GM18951 (cell line): Measurements from ENCODE around the gene DDO.

Source experiments
- POLR2A ChIP-seq: IDR thresholded peaks from 4 replicates; pipeline ENCODE4 v1.6.1; 2011; ENCODE audit warnings: mild to moderate bottlenecking; ENCODE audit not compliant: insufficient read length, insufficient read depth; ENCODE audit errors: extremely low read depth
- in situ Hi-C: fragments of 300-500 bp; cut with MboI; formaldehyde crosslinking; loops from one replicate; pipeline ENCODE4 v1.12.0; 2022; ENCODE audit warnings: low sequenced_read_pairs, mixed read lengths, inconsistent platforms; ENCODE audit not compliant: unreplicated experiment

The DDO gene

DNA sequence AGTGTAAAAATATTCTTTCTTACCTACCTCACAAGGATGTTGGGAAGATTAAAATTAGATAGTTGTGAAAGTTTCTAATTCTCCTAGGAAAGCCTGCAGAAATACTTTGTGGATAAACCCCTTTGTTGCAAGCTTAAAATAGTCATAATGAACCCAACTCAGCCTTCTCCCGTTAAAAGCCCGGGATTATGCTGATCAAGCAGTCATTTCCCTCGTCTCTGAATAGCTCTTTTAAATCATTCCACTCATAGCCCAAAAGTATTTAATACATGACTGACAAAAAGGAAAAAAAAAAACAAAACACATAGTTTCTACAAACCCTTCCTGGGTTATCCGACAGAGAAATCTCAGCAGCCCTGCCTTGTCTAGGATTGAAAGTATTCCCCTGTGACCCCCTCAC is 46.3 kb downstream of the DDO start:
- no peak for TF ChIP-seq POLR2A
- in situ Hi-C loops: no loop called here

DNA sequence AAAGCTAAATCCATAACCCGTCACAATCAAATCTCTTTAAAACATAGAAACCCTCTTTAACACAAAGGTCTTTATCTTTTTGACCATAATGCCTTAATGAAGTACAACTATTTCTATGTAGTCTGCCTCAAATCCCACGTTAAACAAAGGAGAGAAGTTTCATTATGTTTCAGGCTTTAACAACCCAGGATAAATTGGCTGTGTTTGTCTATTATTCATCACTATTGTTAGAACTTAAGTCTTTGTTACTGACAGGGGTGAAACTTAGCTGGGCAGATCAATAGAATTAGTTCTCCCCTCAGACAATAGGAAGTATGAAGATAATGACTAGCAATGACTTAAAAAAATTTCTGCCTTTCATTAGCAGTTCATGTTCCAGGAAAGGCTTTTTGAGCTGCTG is 47.1 kb downstream of the DDO start:
- TF ChIP-seq POLR2A: no peak

DNA sequence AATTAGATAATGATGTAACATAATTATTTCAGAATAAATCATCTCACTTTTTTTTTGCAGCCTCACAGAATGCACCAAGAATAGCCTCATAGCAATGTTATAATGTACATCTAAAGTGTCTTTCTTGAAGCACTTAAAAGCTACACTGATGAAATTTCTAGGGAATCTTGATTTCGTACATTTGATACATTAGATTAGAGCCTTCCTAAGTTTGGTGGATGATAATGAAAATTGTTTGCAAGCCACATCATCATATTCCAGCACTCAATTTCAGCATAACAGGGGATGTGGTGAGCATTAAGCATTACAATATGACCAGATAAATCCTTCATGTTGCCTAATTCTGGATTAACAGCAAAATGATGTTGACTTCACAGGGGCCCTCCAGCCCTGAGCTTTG is 47.5 kb downstream of the DDO start:
- TF ChIP-seq POLR2A: no peak
- in situ Hi-C loops: no loop called here

More for the DNA sequence above, 47.1 kb downstream of the DDO start:
- in situ Hi-C loops: no loop called here

DNA sequence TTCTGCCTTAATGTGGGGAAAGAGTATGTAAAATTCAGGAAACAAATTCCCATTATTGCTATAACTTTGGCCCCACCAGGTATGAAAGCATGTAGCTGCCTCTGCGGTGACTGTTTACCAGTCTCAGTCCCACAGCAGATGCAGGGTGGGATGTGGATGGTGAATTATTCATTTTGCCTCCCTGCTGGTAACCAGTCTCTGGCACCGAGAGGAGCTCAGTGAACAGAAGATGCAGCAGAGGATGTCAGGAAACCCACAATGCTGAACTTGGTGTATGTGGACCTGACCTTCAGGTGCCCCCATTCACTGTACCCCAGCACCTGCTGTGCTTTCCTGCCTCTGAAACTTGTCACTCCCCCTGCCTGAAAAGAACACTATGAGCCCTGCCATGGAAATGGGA is 48.4 kb downstream of the DDO start:
- TF ChIP-seq POLR2A: no peak
- in situ Hi-C loops: no loop called here

DNA sequence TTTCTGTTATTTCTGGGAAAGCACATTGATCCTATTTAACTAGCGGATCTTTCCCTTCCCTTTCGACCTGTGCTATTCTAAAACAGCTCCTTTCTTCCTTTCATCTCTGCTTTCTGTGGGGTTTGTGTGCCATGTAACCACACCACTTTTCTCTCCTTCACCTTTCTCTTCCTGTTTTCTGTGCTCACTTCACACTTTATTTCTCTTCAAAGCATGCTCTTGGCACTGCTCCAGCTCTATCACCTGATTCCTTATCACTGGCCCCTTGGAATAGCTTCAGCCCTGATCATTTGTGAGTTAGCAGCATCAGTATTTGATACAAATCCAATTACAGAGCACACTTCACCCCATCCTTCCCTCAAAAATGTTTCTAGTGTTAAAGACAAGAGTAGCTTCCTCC is 49.1 kb downstream of the DDO start:
- in situ Hi-C loops: no loop called here

DNA sequence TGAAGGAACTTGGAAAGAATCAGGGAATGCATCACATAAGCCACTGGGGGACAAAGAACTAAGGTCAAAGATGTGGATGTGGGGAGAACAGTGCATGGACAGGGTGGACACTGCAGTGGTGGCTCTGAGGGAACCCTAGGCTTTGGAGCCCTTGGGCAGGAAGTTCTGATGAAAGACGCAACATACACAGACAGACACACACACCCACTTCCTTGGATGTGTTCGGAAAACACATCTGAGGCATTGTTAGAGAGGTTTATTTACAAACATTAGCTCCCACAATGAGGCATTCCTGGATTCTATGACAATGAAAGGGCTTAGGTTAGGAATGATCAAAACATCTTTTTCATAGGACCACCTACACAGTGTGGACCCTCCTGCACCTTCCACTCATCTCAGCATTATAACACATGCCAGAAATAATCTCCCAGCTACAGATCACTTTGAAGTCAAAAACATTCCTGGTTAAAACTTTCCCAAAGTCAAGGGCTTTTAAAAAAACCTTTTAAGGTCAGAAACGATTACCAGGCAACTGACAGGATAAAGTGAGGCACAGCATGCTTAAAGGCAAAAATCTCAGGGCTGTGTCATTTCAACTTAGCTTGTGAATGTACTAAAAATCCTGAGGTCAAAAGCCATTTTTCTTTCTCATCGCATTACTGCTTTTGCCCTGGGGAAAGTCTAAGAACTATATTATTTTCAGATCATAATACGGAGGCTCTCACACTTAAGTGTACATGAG is 50.8 kb downstream of the DDO start:
- in situ Hi-C loops: no loop called here
- TF ChIP-seq POLR2A: no peak

More for the DNA sequence above, 49.1 kb downstream of the DDO start:
- no peak for TF ChIP-seq POLR2A

DNA sequence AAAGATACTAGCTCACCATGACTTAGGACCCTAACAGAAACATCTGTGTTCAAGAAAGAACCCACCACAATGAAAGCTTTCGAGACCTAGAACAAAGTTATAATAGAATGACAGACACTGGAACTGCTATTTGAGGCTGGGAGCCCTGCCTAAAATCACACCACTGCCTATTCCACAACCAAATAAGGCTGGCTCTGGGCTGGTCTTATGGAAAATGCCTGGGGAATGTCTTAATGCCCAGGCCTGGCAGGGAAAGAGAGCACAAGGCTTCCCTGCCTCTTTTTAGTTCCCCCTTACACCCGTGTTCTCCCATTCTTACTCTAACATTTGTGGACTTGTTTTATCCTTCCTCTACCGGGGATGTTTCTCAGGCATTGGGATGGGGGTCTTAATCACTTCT is 51.6 kb downstream of the DDO start:
- no peak for TF ChIP-seq POLR2A
- in situ Hi-C loops: no loop called here

DNA sequence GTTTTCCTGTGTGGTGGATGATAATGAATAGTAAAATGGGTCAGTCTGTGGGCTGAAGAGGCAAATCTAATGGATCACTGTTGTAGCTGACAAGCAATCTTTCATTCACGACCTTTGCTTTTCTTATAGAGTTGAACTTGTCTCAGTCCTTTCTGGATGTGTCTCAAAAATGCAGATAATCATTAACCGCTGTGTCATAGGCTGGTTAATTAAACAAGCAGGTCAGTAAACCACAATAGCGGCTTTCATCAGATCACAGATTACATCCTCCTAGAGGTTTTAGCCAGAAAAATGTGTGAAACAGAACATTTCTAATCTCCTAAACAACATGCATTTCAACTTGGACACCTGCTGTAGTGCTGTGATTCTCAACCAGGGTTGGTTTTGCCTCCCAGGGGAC is 54.7 kb downstream of the DDO start:
- no peak for TF ChIP-seq POLR2A
- in situ Hi-C loops: no loop called here

DNA sequence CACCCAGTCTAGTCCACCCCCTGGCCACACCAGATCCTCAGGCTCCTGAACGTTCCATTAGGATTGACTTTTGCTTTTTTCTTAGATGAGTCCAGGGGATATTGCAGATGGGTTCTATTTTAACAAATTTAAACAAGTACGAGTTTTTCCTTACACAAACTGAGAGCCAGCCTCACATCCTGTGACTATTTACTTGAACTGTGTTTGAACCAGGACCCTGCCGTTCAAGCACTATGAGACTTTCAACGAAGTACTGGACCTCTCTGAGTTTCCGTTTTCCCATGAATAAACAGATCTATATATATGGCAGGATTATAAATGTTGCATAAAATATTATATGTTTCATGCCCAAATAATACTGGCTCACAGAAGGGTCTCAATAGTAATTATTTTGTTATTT is 55.8 kb downstream of the DDO start:
- TF ChIP-seq POLR2A: no peak
- in situ Hi-C loops: no loop called here

DNA sequence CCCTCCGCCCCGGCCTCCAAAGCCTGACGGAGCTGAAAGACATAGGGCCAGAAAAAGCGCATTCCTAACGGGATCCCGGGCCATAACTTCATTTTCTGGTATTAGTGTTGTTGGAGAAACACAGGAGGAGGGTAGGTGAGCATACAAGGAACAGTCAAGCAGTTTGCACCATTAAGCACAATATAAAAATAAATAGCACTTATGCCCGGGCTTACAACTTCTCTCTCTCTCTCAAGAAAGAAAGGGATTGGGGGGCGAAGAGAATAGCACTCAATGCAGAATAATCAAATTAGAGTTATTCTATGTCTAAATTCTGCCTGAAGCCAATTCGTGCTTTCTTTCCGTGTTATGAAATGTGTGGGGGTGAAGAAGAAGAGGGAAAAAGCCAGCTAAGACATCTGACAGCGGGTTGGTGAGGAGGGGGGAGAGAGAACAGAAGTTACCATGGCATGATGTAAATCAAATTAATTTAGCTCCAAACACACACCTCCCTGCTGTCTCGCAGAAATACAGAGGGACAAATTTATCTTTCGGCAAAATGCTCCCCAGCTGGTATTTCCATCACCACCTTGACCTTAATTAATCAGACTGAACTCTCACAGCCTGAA is 56.7 kb downstream of the DDO start:
- in situ Hi-C loops: no loop called here
- no peak for TF ChIP-seq POLR2A

DNA sequence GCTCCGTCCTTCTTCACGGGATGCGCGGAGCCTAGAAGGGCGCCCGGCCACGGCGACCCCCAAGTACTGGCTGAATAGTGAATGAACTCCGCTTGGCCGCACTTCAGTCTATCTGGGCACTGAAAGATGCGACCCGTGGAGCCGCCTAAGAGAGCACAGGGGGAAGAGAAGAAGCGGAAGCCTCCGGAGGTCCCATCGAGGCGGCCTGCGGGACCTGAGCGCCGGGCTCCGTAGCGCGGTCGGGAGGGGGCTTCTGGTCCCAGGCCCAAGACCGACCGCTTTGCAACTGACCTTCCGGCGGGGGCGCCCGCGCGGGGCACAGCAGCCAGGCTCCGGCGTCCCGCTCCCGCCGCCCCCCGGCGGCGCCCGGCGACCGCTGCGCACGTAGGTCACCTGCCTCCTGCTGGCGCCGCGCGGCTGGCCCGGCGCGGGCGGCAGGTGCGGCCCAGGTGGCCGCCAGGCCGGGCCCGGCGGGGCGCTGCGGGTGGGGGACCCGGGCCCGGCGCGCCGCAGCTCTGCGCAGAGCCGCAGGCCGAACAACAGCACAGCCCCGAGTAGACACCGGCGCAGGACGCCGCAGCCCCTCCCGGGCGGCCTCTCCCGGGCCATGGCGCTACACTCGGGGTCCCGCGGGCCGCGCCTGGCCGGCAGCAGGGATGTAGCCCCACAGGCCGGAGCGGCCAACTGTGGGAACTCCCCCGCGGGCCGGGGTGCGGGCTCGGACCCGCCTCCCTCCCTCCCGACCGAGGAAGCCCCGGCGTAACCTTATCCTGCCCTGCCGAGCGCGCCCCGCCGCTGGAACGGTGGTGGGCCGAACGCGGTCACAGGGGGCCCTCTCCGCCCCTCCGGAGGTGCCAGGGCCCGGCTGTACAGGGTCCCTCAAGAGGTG is 57.5 kb downstream of the DDO start, which contains the start of gene METTL24:
METTL24 (minus strand) TSS at position 686 of the 889 bp plus-strand sequence; CDS start at position 609, 77 bp downstream.
- no peak for TF ChIP-seq POLR2A
- in situ Hi-C loops: no loop called here

DNA sequence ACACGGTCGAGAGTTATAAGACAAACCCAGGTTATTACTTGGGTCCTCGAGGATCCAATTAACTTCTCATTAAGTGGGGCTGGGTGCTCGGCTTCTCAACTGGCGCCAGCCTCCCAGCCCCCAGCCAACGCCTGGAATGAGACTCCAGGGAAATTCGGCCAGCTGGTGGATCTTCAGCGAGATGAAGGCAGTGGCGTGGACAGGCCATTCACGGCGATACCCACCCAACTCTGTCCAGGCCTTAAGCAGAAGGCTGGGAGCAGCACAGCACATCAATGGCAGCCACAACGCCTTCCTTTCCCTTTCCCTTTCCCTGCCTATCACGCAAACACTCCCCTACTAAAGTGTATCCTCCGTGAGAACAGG is 58.1 kb downstream of the DDO start:
- no peak for TF ChIP-seq POLR2A
- in situ Hi-C loops: no loop called here

DNA sequence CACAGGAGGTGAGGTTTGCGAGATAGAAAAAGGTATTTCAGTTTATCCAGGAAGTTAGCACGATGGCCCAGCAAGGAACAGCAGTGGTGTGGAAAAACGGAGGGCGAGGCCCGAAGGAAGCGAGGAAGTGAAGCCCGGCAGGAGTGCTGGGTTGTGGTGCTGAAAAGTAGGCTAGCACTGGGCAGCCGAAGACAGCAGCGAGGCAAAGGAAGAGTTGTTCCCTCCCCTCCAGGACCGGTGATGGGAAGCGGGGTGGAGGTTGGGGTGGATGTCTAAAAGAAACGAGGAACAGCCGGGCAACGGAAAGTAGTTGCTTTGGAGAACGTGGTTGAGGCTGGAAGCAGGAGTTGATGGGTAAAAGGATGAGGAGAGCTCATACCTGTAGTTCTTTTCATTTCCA is 58.6 kb downstream of the DDO start:
- no peak for TF ChIP-seq POLR2A
- in situ Hi-C loops: no loop called here

DNA sequence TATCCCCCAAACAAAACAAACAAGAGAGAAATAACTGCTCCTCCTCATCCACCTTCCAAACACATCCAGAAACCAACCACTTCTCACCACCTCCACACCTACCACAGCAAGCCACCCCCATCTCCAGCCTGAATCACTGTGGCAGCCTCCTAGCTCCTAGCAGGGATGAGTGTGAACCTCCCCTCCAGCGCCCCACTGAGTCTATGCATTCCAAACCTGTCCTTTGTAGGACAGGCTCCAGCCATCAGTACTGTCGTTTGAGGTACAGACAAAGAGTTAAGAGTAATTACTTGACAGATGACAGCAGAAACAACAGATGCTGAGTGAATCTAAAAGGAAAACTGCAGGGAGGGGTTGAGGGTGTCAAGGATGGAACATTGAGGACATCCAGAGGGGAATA is 59.6 kb downstream of the DDO start:
- in situ Hi-C loops: no loop called here
- no peak for TF ChIP-seq POLR2A

DNA sequence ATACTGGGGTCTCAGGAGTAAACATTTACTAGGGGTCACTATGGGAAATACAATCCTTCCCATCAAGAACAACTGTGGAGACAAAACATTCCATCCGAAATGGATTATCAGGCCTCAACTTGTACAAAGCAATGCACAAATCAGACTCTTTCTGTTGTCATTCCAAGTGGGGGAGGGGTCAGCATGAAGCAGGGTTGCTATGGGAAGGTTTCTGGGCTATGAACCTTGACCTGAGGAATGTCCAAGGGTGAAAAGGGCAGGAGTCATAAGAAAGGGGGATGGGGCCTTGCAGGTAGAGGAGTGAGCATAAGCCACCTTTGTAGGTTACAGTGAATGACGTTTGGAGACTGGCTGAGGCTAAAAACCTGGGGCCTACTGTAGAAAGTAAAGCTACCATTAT is 60.4 kb downstream of the DDO start:
- no peak for TF ChIP-seq POLR2A
- in situ Hi-C loops: no loop called here
